ENCODE measurements around the gene BEST4.
"Not testable (repeated sequence)": the region's sequence is repeated elsewhere in the genome, so short reads cannot be mapped to it uniquely, and the experiment has no call there.

Gene BEST4

GRCh38 chr1:44819196-44819607 is 31.2 kb upstream of the BEST4 start:
- DNase-seq = no peak

GRCh38 chr1:44817771-44818495 is 30.0 kb upstream of the BEST4 start:
- DNase-seq = no peak

GRCh38 chr1:44817307-44817706 is 29.3 kb upstream of the BEST4 start:
- no peak for DNase-seq

GRCh38 chr1:44815926-44816325 is 28.0 kb upstream of the BEST4 start:
- not testable (repeated sequence) for DNase-seq

- DNase-seq = no peak
Measured at GRCh38 chr1:44812822-44813543, 25.0 kb upstream of the BEST4 start.

GRCh38 chr1:44811234-44811633 is 23.3 kb upstream of the BEST4 start:
- DNase-seq = no peak

GRCh38 chr1:44810762-44811105 is 22.8 kb upstream of the BEST4 start:
- DNase-seq = not testable (repeated sequence)

- no peak for DNase-seq
Measured at GRCh38 chr1:44810101-44810761, 22.3 kb upstream of the BEST4 start.

- DNase-seq = no peak
Measured at GRCh38 chr1:44808938-44809917, 21.3 kb upstream of the BEST4 start.

- DNase-seq = no peak
Measured at GRCh38 chr1:44808063-44808937, 20.3 kb upstream of the BEST4 start, which contains the start of gene BTBD19. Gene BTBD19, plus strand, starts transcription at chr1:44808523. Its CDS starts 298 bp downstream, at chr1:44808821.

- DNase-seq = no peak
Measured at GRCh38 chr1:44807364-44808062, 19.5 kb upstream of the BEST4 start.

- DNase-seq = no peak
Measured at GRCh38 chr1:44806704-44807363, 18.9 kb upstream of the BEST4 start, which contains the start of gene DYNLT4. Gene DYNLT4, minus strand, starts transcription at chr1:44807351. Its CDS starts 683 bp downstream, at chr1:44806668.

GRCh38 chr1:44806025-44806703 is 18.2 kb upstream of the BEST4 start:
- no peak for DNase-seq

GRCh38 chr1:44805311-44806024 is 17.5 kb upstream of the BEST4 start:
- DNase-seq = no peak

- DNase-seq = no peak
Measured at GRCh38 chr1:44803312-44804095, 15.5 kb upstream of the BEST4 start.

GRCh38 chr1:44803062-44803311 is 15.0 kb upstream of the BEST4 start:
- DNase-seq = no peak

GRCh38 chr1:44802306-44803061 is 14.5 kb upstream of the BEST4 start:
- no peak for DNase-seq

All from NCI-H187 treated with DMSO at 0.1 percent for 48 hours (cell line).